ENCODE data around the gene MTRF1.
A peak's percentile ranks its signal among the peaks of the same experiment; 100 is the strongest.

MTRF1 gene

DNA sequence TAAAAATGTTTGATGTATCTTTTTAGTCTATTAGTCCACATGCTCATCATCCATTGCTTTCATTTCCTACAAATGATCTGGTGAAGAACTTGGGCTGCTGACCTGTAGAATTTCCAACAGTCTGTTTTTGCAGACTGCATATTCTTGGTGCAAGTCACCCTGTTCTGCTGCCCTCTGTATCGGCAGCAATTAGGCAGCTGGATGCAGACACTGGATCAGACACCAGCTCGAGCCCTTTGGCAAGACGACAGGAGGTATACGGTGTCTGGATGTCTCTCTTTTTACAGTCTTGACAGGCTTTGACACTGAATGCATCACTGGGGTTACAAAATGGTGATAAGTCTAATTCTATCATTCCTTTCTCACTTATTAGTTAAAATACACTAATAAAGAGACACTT is 21.8 kb downstream of the MTRF1 start:
- H2BK12ac ChIP-seq (ENCODE audit: low read length in 2 of 2): no peak overlapping the region
- no peak overlapping the region for H3K18ac ChIP-seq (ENCODE audit: low read depth in 1 of 2, low read length in 2 of 2)
- no peaks in the 10 kb centered on the region for H3K9me3 ChIP-seq (ENCODE audit: control insufficient read depth, low read length)
- H3K27ac ChIP-seq (ENCODE audit: low read length, poor library complexity, severe bottlenecking): no peak overlapping the region
- no peak overlapping the region for H4K8ac ChIP-seq (ENCODE audit: low read length)
- no peak overlapping the region for H4K91ac ChIP-seq (ENCODE audit: low read length)
- no peak overlapping the region for H3K23ac ChIP-seq (ENCODE audit: low read length in 2 of 2)
- H2BK15ac ChIP-seq (ENCODE audit: low read depth, poor library complexity, severe bottlenecking): no peak overlapping the region
- H3K4me3 ChIP-seq (ENCODE audit: insufficient read depth in 1 of 2, low read depth in 1 of 2, low read length in 2 of 2): no peak overlapping the region
- WGBS: 83% methylated on average over 2 of the region's 4 CpGs
- no peaks in the 10 kb centered on the region for H3K4me1 ChIP-seq (ENCODE audit: control insufficient read depth, insufficient read depth, low read depth, low read length)
- no peak overlapping the region for H3K14ac ChIP-seq (ENCODE audit: low read length in 2 of 2)
- H2BK120ac ChIP-seq (ENCODE audit: low read depth, low read length): no peak overlapping the region
- H3K27me3 ChIP-seq (ENCODE audit: control insufficient read depth in 1 of 2, insufficient read depth in 1 of 2, low read length in 2 of 2): no peaks in the 10 kb centered on the region
- H2AFZ ChIP-seq (ENCODE audit: low read depth, low read length): no peak overlapping the region
- H3K36me3 ChIP-seq (ENCODE audit: control insufficient read depth in 1 of 2, insufficient read depth in 2 of 2, low read depth in 1 of 2, low read length in 2 of 2): peaks cover 3 to 26% of the 10 kb centered on the region in 2 experiments
- no peak for DNase-seq
- no peak overlapping the region for H3K9ac ChIP-seq (ENCODE audit: low read length)
- no peak overlapping the region for H2AK5ac ChIP-seq (ENCODE audit: low read length, severe bottlenecking)
- H3K4ac ChIP-seq (ENCODE audit: low read depth in 1 of 2, low read length in 2 of 2): no peak overlapping the region
- no peak overlapping the region for H2BK5ac ChIP-seq (ENCODE audit: low read depth, low read length, poor library complexity, severe bottlenecking)
- H3K4me2 ChIP-seq (ENCODE audit: low read length, poor library complexity, severe bottlenecking): no peak overlapping the region
- no peaks in the 10 kb centered on the region for H3K79me1 ChIP-seq (replicated peaks; ENCODE audit: low read length, poor library complexity, severe bottlenecking)

DNA sequence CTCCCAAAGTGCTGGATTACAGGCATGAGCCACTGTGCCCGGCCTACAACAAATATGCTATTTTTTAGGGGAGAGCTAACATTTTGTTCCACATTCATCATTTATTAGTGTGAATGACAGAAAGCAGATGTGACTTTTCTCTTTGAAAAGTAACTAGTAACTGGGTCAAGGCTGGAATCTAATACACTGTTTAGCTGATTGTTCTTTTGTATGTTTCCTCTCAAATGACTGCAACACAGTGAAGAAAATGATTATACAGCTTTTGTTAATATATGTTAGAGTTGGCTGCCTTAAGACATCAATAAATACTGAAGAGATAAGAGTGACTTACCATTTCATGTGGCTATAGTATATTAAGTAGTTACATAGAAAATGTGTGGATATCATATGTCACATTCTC is 27.0 kb downstream of the MTRF1 start:
- H3K79me1 ChIP-seq (replicated peaks; ENCODE audit: low read length, poor library complexity, severe bottlenecking): no peaks in the 10 kb centered on the region
- no peak overlapping the region for H2AK5ac ChIP-seq (ENCODE audit: low read length, severe bottlenecking)
- no peak overlapping the region for H4K8ac ChIP-seq (ENCODE audit: low read length)
- no peak overlapping the region for H2BK15ac ChIP-seq (ENCODE audit: low read depth, poor library complexity, severe bottlenecking)
- H3K9me3 ChIP-seq (ENCODE audit: control insufficient read depth, low read length): no peaks in the 10 kb centered on the region
- H3K4me2 ChIP-seq (ENCODE audit: low read length, poor library complexity, severe bottlenecking): no peak overlapping the region
- no peak overlapping the region for H2BK120ac ChIP-seq (ENCODE audit: low read depth, low read length)
- H2BK12ac ChIP-seq (ENCODE audit: low read length in 2 of 2): no peak overlapping the region
- DNase-seq: no peak
- peaks cover 2% of the 10 kb centered on the region for H3K4me1 ChIP-seq (ENCODE audit: control insufficient read depth, insufficient read depth, low read depth, low read length)
- H2BK5ac ChIP-seq (ENCODE audit: low read depth, low read length, poor library complexity, severe bottlenecking): no peak overlapping the region
- H3K14ac ChIP-seq (ENCODE audit: low read length in 2 of 2): no peak overlapping the region
- 100% methylated on average over 1 of the region's 1 CpG for WGBS
- peaks cover 3 to 39% of the 10 kb centered on the region in 2 experiments for H3K36me3 ChIP-seq (ENCODE audit: control insufficient read depth in 1 of 2, insufficient read depth in 2 of 2, low read depth in 1 of 2, low read length in 2 of 2)
- no peaks in the 10 kb centered on the region for H3K27me3 ChIP-seq (ENCODE audit: control insufficient read depth in 1 of 2, insufficient read depth in 1 of 2, low read length in 2 of 2)
- H3K4ac ChIP-seq (ENCODE audit: low read depth in 1 of 2, low read length in 2 of 2): no peak overlapping the region
- no peak overlapping the region for H3K18ac ChIP-seq (ENCODE audit: low read depth in 1 of 2, low read length in 2 of 2)
- no peak overlapping the region for H4K91ac ChIP-seq (ENCODE audit: low read length)
- no peak overlapping the region for H3K4me3 ChIP-seq (ENCODE audit: insufficient read depth in 1 of 2, low read depth in 1 of 2, low read length in 2 of 2)
- H3K23ac ChIP-seq (ENCODE audit: low read length in 2 of 2): no peak overlapping the region
- H3K27ac ChIP-seq (ENCODE audit: low read length, poor library complexity, severe bottlenecking): no peak overlapping the region
- no peak overlapping the region for H3K9ac ChIP-seq (ENCODE audit: low read length)
- H2AFZ ChIP-seq (ENCODE audit: low read depth, low read length): no peak overlapping the region

GRCh38 chr13:41232578-41233480 is 30.5 kb downstream of the MTRF1 start:
- H2BK12ac ChIP-seq (ENCODE audit: low read length in 2 of 2): no peak overlapping the region
- H2BK5ac ChIP-seq (ENCODE audit: low read depth, low read length, poor library complexity, severe bottlenecking): no peak overlapping the region
- no peak overlapping the region for H3K14ac ChIP-seq (ENCODE audit: low read length in 2 of 2)
- no peak overlapping the region for H3K9ac ChIP-seq (ENCODE audit: low read length)
- no peak overlapping the region for H4K91ac ChIP-seq (ENCODE audit: low read length)
- no peak overlapping the region for H3K4me2 ChIP-seq (ENCODE audit: low read length, poor library complexity, severe bottlenecking)
- H3K4ac ChIP-seq (ENCODE audit: low read depth in 1 of 2, low read length in 2 of 2): no peak overlapping the region
- no peak for DNase-seq
- no peak overlapping the region for H4K8ac ChIP-seq (ENCODE audit: low read length)
- no peak overlapping the region for H2AK5ac ChIP-seq (ENCODE audit: low read length, severe bottlenecking)
- peaks cover 2% of the 10 kb centered on the region for H3K4me1 ChIP-seq (ENCODE audit: control insufficient read depth, insufficient read depth, low read depth, low read length)
- no peak overlapping the region for H3K4me3 ChIP-seq (ENCODE audit: insufficient read depth in 1 of 2, low read depth in 1 of 2, low read length in 2 of 2)
- no peak overlapping the region for H2BK120ac ChIP-seq (ENCODE audit: low read depth, low read length)
- no peak overlapping the region for H3K18ac ChIP-seq (ENCODE audit: low read depth in 1 of 2, low read length in 2 of 2)
- H3K9me3 ChIP-seq (ENCODE audit: control insufficient read depth, low read length): no peaks in the 10 kb centered on the region
- WGBS: 89% methylated on average over 2 of the region's 4 CpGs
- no peak overlapping the region for H3K27ac ChIP-seq (ENCODE audit: low read length, poor library complexity, severe bottlenecking)
- no peaks in the 10 kb centered on the region for H3K27me3 ChIP-seq (ENCODE audit: control insufficient read depth in 1 of 2, insufficient read depth in 1 of 2, low read length in 2 of 2)
- H3K23ac ChIP-seq (ENCODE audit: low read length in 2 of 2): no peak overlapping the region
- peaks cover 3 to 36% of the 10 kb centered on the region in 2 experiments for H3K36me3 ChIP-seq (ENCODE audit: control insufficient read depth in 1 of 2, insufficient read depth in 2 of 2, low read depth in 1 of 2, low read length in 2 of 2)
- peaks cover 1% of the 10 kb centered on the region for H3K79me1 ChIP-seq (replicated peaks; ENCODE audit: low read length, poor library complexity, severe bottlenecking)
- no peak overlapping the region for H2AFZ ChIP-seq (ENCODE audit: low read depth, low read length)
- H2BK15ac ChIP-seq (ENCODE audit: low read depth, poor library complexity, severe bottlenecking): no peak overlapping the region

GRCh38 chr13:41231786-41232185 is 31.6 kb downstream of the MTRF1 start:
- Histone ChIP-seq H3K4me1 (ENCODE audit: control insufficient read depth, insufficient read depth, low read depth, low read length) (peaks cover 2% of the 10 kb centered on the region), H3K27me3 (ENCODE audit: control insufficient read depth in 1 of 2, insufficient read depth in 1 of 2, low read length in 2 of 2) (no peaks in the 10 kb centered on the region), H3K4me3 (ENCODE audit: insufficient read depth in 1 of 2, low read depth in 1 of 2, low read length in 2 of 2) (no peak overlapping the region), H3K9ac (ENCODE audit: low read length) (no peak overlapping the region), H3K36me3 (ENCODE audit: control insufficient read depth in 1 of 2, insufficient read depth in 2 of 2, low read depth in 1 of 2, low read length in 2 of 2) (peaks cover 3 to 36% of the 10 kb centered on the region in 2 experiments), H3K27ac (ENCODE audit: low read length, poor library complexity, severe bottlenecking) (no peak overlapping the region), H2AK5ac (ENCODE audit: low read length, severe bottlenecking) (no peak overlapping the region), H3K23ac (ENCODE audit: low read length in 2 of 2) (no peak overlapping the region), H3K79me1 (replicated peaks; ENCODE audit: low read length, poor library complexity, severe bottlenecking) (peaks cover 1% of the 10 kb centered on the region), H3K14ac (ENCODE audit: low read length in 2 of 2) (no peak overlapping the region), H3K4ac (ENCODE audit: low read depth in 1 of 2, low read length in 2 of 2) (no peak overlapping the region), H4K91ac (ENCODE audit: low read length) (no peak overlapping the region), H2BK120ac (ENCODE audit: low read depth, low read length) (no peak overlapping the region), H3K9me3 (ENCODE audit: control insufficient read depth, low read length) (no peaks in the 10 kb centered on the region), H2AFZ (ENCODE audit: low read depth, low read length) (no peak overlapping the region), H2BK12ac (ENCODE audit: low read length in 2 of 2) (no peak overlapping the region), H2BK5ac (ENCODE audit: low read depth, low read length, poor library complexity, severe bottlenecking) (no peak overlapping the region), H3K4me2 (ENCODE audit: low read length, poor library complexity, severe bottlenecking) (no peak overlapping the region), H3K18ac (ENCODE audit: low read depth in 1 of 2, low read length in 2 of 2) (no peak overlapping the region), H4K8ac (ENCODE audit: low read length) (no peak overlapping the region), H2BK15ac (ENCODE audit: low read depth, poor library complexity, severe bottlenecking) (no peak overlapping the region)
- 94% methylated on average over 3 of the region's 3 CpGs for WGBS
- peak; percentile 13 for DNase-seq
